Endothelial cell (in vitro differentiated cells): ENCODE data around the gene SMLR1. TPM values are rescaled to one million over a fixed set of nuclear protein-coding genes. Genes with fewer than 3 reads are reported as not detected.

Experiments
- DNase-seq: peaks from one replicate; pipeline ENCODE4 v3.0.0; 2021; ENCODE audit warnings: low spot score
- H3K27ac Mint-ChIP-seq: one replicate; pipeline ENCODE4 v1.8.0; 2021; ENCODE audit warnings: mixed read lengths, inconsistent platforms; ENCODE audit not compliant: unreplicated experiment
- H3K27me3 Mint-ChIP-seq: one replicate; pipeline ENCODE4 v1.8.0; 2021; ENCODE audit warnings: mild to moderate bottlenecking, moderate library complexity, mixed read lengths, inconsistent platforms; ENCODE audit not compliant: unreplicated experiment
- H3K36me3 Mint-ChIP-seq: one replicate; pipeline ENCODE4 v1.8.0; 2021; ENCODE audit warnings: mild to moderate bottlenecking, low read depth, mixed read lengths, inconsistent platforms; ENCODE audit not compliant: unreplicated experiment
- H3K4me1 Mint-ChIP-seq: one replicate; pipeline ENCODE4 v1.8.0; 2021; ENCODE audit warnings: mild to moderate bottlenecking, mixed read lengths, inconsistent platforms; ENCODE audit not compliant: unreplicated experiment
- H3K4me3 Mint-ChIP-seq: one replicate; pipeline ENCODE4 v1.8.0; 2021; ENCODE audit warnings: mild to moderate bottlenecking, mixed read lengths, inconsistent platforms; ENCODE audit not compliant: unreplicated experiment
- H3K9me3 Mint-ChIP-seq: one replicate; pipeline ENCODE4 v1.8.0; 2021; ENCODE audit warnings: mixed read lengths, inconsistent platforms; ENCODE audit not compliant: unreplicated experiment
- CTCF ChIP-seq: fragments of 200-600 bp; sonication (generic); IDR thresholded peaks from one replicate; pipeline ENCODE4 v1.5.0; 2021; ENCODE audit warnings: antibody characterized with exemption; ENCODE audit not compliant: unreplicated experiment
- long read RNA-seq: library from polyadenylated mRNA; unstranded; transcript quantifications from one replicate; pipeline ENCODE4 v2.0.0, GENCODE V29; 2020; ENCODE audit not compliant: unreplicated experiment
- total RNA-seq: library from RNA; stranded (reverse); fragmentation: NEBNext Ultra II Directional; extraction: Animal tissue kit (Norgen Biotek cat#: 25700); gene quantifications from one replicate; pipeline ENCODE4 v1.2.1, GENCODE V29; 2021; ENCODE audit not compliant: unreplicated experiment

Gene SMLR1
- total RNA-seq: not detected
- long read RNA-seq: 0 reads

DNA sequence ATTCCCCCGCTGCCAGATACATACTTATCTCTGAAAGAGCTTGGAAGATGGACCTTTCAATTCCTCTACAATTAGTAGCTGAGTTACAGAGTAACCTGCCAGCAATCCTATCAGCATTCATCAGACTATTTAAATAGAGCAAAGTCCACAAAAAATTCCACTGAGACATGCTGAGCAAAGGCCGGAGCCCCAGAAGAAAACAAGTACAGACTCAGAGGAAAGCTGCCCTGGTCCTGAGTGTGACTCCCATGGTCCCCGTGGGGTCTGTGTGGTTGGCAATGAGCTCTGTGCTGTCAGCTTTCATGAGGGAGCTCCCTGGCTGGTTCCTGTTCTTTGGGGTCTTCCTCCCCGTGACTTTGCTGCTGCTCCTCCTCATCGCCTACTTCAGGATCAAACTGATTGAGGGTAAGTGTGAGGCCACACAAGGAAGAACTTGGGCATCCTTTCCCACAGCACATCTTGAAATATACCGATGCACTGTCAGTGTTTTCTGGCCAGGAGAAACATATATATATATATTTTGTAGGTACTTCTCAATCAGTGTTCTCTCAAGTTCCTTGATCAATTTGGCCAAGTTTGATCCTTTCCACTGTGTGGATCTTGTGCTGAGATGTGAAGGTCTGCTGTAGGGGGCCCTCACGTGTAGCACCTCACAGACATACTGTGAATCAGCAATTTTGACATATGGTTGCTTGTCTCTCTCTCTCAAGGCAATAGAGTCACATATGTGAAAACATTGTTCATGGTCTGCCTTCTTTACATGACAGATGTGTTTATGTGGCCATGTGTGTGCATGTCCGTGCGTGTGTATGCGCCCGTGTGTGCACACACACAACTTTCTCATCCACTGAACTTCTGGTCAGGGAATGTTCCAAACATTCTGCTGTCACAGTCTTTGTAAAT is at the start of gene SMLR1:
SMLR1 (plus strand) TSS at position 160 of the 903 bp plus-strand sequence; CDS start at position 168, 8 bp downstream.
- no peak for DNase-seq
- no peak for TF ChIP-seq CTCF
- Mint-ChIP-seq H3K27me3 (peaks cover 5% of the 10 kb centered on the region), H3K4me1 (no peaks in the 10 kb centered on the region), H3K36me3 (no peaks in the 10 kb centered on the region), H3K4me3 (no peak within 1 kb of the TSS), H3K9me3 (no peaks in the 10 kb centered on the region), H3K27ac (no peak within 1 kb of the TSS)

DNA sequence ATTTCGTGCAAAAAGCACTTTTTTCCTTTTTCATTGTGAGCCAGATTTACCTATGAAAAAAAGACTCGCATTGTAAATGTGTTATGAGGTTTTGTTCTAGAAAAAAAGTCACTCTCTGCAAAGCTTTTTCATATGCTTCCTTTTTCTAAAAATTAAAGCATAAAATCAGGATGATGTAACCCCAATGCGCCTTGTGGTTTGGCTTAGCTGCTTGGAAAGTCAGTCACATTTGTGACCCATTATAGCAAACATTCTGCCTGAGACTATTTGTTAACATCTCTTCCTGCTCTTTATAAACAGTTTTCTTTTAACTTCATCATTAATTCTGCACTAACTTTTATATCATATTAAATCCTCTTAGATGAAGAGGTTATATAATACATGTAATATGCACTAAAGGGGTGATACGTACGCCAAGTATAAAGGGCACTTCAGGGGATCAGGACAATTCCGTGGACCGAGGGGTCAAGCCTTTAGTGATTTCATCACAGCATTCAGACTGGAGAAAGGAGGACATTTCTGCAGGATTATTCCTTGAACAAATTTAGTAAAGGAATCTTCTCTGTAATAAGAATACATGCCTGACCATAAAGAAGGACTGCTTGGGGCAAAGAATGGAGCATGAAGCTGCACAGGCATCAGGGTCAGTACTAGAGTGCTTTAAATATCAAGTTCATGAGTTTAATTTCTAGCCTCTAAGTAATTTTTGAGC is 48.1 kb upstream of the SMLR1 start:
- TF ChIP-seq CTCF: no peak
- H3K27me3 Mint-ChIP-seq: peaks cover 1% of the 10 kb centered on the region
- DNase-seq: no peak
- no peak overlapping the region for H3K4me3 Mint-ChIP-seq
- H3K27ac Mint-ChIP-seq: no peak overlapping the region
- no peaks in the 10 kb centered on the region for H3K36me3 Mint-ChIP-seq
- H3K4me1 Mint-ChIP-seq: no peaks in the 10 kb centered on the region
- H3K9me3 Mint-ChIP-seq: no peaks in the 10 kb centered on the region

DNA sequence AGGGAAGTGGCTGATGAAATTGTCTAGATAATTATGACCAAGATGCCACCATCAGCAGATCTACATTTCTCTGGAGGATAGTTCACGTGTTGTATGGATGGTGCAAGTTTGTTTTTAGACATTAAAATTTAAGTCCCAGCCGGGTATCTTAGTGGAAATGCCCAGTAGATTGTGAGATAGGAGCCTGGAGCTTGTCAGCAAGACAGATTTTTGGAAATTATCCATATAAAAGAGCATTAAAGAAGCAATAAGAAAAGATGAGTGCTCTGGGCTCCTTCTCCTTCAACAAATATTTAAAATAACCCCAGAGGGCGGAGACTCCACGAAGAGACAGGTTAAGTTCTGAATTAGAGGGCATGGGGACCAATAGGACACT is 47.6 kb upstream of the SMLR1 start:
- TF ChIP-seq CTCF: no peak
- H3K27me3 Mint-ChIP-seq: peaks cover 1% of the 10 kb centered on the region
- no peaks in the 10 kb centered on the region for H3K36me3 Mint-ChIP-seq
- no peak overlapping the region for H3K4me3 Mint-ChIP-seq
- no peak overlapping the region for H3K27ac Mint-ChIP-seq
- no peak for DNase-seq
- H3K4me1 Mint-ChIP-seq: no peaks in the 10 kb centered on the region
- H3K9me3 Mint-ChIP-seq: no peaks in the 10 kb centered on the region

DNA sequence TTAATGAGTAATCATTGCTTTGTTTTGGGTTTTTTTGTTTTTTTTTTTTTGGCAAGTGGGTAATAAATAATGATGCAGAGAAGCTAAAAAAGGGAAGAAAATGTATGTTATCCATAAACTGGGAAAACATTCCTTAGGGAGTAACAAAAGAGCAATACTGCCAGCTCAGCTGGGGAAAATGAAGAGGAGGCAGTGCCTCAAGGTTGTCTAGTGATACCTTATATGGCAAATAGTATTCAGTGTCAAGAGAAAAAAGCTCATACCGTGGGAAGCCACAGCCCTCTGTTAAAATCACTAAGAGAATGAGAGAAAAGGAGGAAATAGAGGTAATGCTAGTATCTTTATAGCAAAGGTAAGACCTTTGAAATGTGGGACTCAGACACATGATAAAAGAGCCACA is 47.1 kb upstream of the SMLR1 start:
- DNase-seq: no peak
- Mint-ChIP-seq H3K27me3 (peaks cover 1% of the 10 kb centered on the region), H3K4me1 (no peaks in the 10 kb centered on the region), H3K4me3 (no peak overlapping the region), H3K9me3 (no peaks in the 10 kb centered on the region), H3K36me3 (no peaks in the 10 kb centered on the region), H3K27ac (no peak overlapping the region)
- no peak for TF ChIP-seq CTCF

DNA sequence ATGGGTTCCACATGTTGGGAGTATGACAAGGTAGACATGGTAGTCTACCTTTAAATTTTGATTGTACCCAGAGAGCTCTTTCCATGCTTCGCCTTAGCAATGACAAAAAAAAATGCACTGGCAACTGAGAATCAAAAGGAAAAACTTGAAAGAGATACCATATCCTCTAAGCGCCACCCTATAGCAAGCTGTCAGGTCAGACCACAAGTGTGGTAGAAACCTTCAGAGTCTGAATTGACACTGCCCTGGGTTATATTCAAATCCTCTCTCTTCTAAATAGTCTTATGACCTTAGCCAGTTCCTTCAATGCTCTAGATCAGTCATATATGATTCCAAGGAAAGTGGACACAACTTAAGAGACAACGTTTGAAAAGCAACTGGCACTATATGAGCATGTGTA is 45.6 kb upstream of the SMLR1 start:
- H3K9me3 Mint-ChIP-seq: no peaks in the 10 kb centered on the region
- TF ChIP-seq CTCF: no peak
- DNase-seq: no peak
- H3K4me1 Mint-ChIP-seq: no peaks in the 10 kb centered on the region
- no peak overlapping the region for H3K4me3 Mint-ChIP-seq
- H3K27ac Mint-ChIP-seq: no peak overlapping the region
- H3K36me3 Mint-ChIP-seq: no peaks in the 10 kb centered on the region
- peaks cover 1% of the 10 kb centered on the region for H3K27me3 Mint-ChIP-seq
